ENCODE measurements around the gene NSMF.
A peak's percentile ranks its signal among the peaks of the same experiment; 100 is the strongest.

NSMF gene

GRCh38 chr9:137432687-137433348, 26.3 kb downstream of the NSMF start:
- Histone ChIP-seq H3K27me3 (ENCODE audit: low read depth, low read length) (peaks cover 8% of the 10 kb centered on the region), H3K27ac (ENCODE audit: low read length) (no peak overlapping the region), H3K9ac (ENCODE audit: low read length) (no peak overlapping the region), H4K20me1 (ENCODE audit: insufficient read depth, low read length) (no peaks in the 10 kb centered on the region), H3K36me3 (replicated peaks; ENCODE audit: low read depth, low read length) (no peaks in the 10 kb centered on the region), H3K4me3 (ENCODE audit: low read length) (no peak overlapping the region), H3K9me3 (ENCODE audit: insufficient read depth, low read length) (no peaks in the 10 kb centered on the region), H3K4me2 (ENCODE audit: low read length) (no peak overlapping the region), H3K4me1 (ENCODE audit: low read length) (peaks cover 17% of the 10 kb centered on the region), H3K79me2 (ENCODE audit: low read length) (no peaks in the 10 kb centered on the region), H2AFZ (ENCODE audit: low read depth, low read length) (no peak overlapping the region)
- TF ChIP-seq EZH2phosphoT487 (IDR thresholded peaks at IDR 0.05; ENCODE audit: low read depth) (no peak), CTCF (IDR thresholded peaks at IDR 0.05; ENCODE audit: low read depth, low read length) (no peak)

GRCh38 chr9:137431416-137431931, 27.7 kb downstream of the NSMF start:
- peaks cover 8% of the 10 kb centered on the region for H3K27me3 ChIP-seq (ENCODE audit: low read depth, low read length)
- H3K9me3 ChIP-seq (ENCODE audit: insufficient read depth, low read length), result no peaks in the 10 kb centered on the region
- TF ChIP-seq EZH2phosphoT487 (IDR thresholded peaks at IDR 0.05; ENCODE audit: low read depth) (no peak), CTCF (IDR thresholded peaks at IDR 0.05; ENCODE audit: low read depth, low read length) (no peak)
- no peak overlapping the region for H2AFZ ChIP-seq (ENCODE audit: low read depth, low read length)
- H3K27ac ChIP-seq (ENCODE audit: low read length), result no peak overlapping the region
- no peak overlapping the region for H3K4me2 ChIP-seq (ENCODE audit: low read length)
- no peaks in the 10 kb centered on the region for H3K79me2 ChIP-seq (ENCODE audit: low read length)
- H3K36me3 ChIP-seq (replicated peaks; ENCODE audit: low read depth, low read length), result no peaks in the 10 kb centered on the region
- no peaks in the 10 kb centered on the region for H4K20me1 ChIP-seq (ENCODE audit: insufficient read depth, low read length)
- no peak overlapping the region for H3K9ac ChIP-seq (ENCODE audit: low read length)
- H3K4me3 ChIP-seq (ENCODE audit: low read length), result no peak overlapping the region
- peaks cover 17% of the 10 kb centered on the region for H3K4me1 ChIP-seq (ENCODE audit: low read length)

- Histone ChIP-seq H3K4me1 (ENCODE audit: low read length) (peaks cover 17% of the 10 kb centered on the region), H2AFZ (ENCODE audit: low read depth, low read length) (no peak overlapping the region), H3K27ac (ENCODE audit: low read length) (no peak overlapping the region), H3K27me3 (ENCODE audit: low read depth, low read length) (peaks cover 8% of the 10 kb centered on the region), H4K20me1 (ENCODE audit: insufficient read depth, low read length) (no peaks in the 10 kb centered on the region), H3K9ac (ENCODE audit: low read length) (no peak overlapping the region), H3K9me3 (ENCODE audit: insufficient read depth, low read length) (no peaks in the 10 kb centered on the region), H3K4me2 (ENCODE audit: low read length) (peak overlapping the region; percentile 86), H3K4me3 (ENCODE audit: low read length) (peak overlapping the region; percentile 81), H3K79me2 (ENCODE audit: low read length) (no peaks in the 10 kb centered on the region), H3K36me3 (replicated peaks; ENCODE audit: low read depth, low read length) (no peaks in the 10 kb centered on the region)
- TF ChIP-seq CTCF (IDR thresholded peaks at IDR 0.05; ENCODE audit: low read depth, low read length) (no peak), EZH2phosphoT487 (IDR thresholded peaks at IDR 0.05; ENCODE audit: low read depth) (no peak)
Measured at GRCh38 chr9:137430723-137431415, 28.3 kb downstream of the NSMF start.

- H3K9ac ChIP-seq (ENCODE audit: low read length), result peak overlapping the region; percentile 65
- no peaks in the 10 kb centered on the region for H3K36me3 ChIP-seq (replicated peaks; ENCODE audit: low read depth, low read length)
- H3K27me3 ChIP-seq (ENCODE audit: low read depth, low read length), result peaks cover 8% of the 10 kb centered on the region
- peak overlapping the region; percentile 81 for H3K4me3 ChIP-seq (ENCODE audit: low read length)
- peak overlapping the region; percentile 86 for H3K4me2 ChIP-seq (ENCODE audit: low read length)
- no peaks in the 10 kb centered on the region for H3K9me3 ChIP-seq (ENCODE audit: insufficient read depth, low read length)
- no peaks in the 10 kb centered on the region for H3K79me2 ChIP-seq (ENCODE audit: low read length)
- no peak overlapping the region for H3K27ac ChIP-seq (ENCODE audit: low read length)
- peaks cover 17% of the 10 kb centered on the region for H3K4me1 ChIP-seq (ENCODE audit: low read length)
- H4K20me1 ChIP-seq (ENCODE audit: insufficient read depth, low read length), result no peaks in the 10 kb centered on the region
- H2AFZ ChIP-seq (ENCODE audit: low read depth, low read length), result peak overlapping the region; percentile 36; the same call in 1 of the 2 replicates
- no peak for TF ChIP-seq EZH2phosphoT487 (IDR thresholded peaks at IDR 0.05; ENCODE audit: low read depth)
- TF ChIP-seq CTCF (IDR thresholded peaks at IDR 0.05; ENCODE audit: low read depth, low read length), result no peak
Measured at GRCh38 chr9:137429974-137430722, 29.0 kb downstream of the NSMF start.
